SK-N-SH (cell line): ENCODE data around the gene LGALS14. TPM values are rescaled to one million over a fixed set of nuclear protein-coding genes. Genes with fewer than 3 reads are reported as not detected.

Experiments used
- CTCF ChIA-PET: fragments of 300-600, 350-600 bp; formaldehyde crosslinking; extraction: SDS; loops from one replicate; lab custom pipeline; 2021; lab: Yijun Ruan, JAX
- POLR2A ChIA-PET: fragments of 350-600 bp; sonication (Branson Sonifier 250); formaldehyde crosslinking; extraction: SDS; loops from one replicate; lab custom pipeline; 2020; ENCODE audit warnings: antibody characterized with exemption, inconsistent platforms; lab: Yijun Ruan, JAX
- DNase-seq: peaks from one replicate; pipeline ENCODE4 v3.0.0; 2012
- H2AFZ ChIP-seq: fragments of 200-600 bp; sonication (generic); 2 replicates; pipeline ENCODE4 v1.8.1; 2016; ENCODE audit warnings: antibody characterized with exemption, mild to moderate bottlenecking, low read depth
- H3F3A ChIP-seq: fragments of 200-600 bp; sonication (generic); replicated peaks from 2 replicates; pipeline ENCODE3; 2016; ENCODE audit warnings: antibody characterized with exemption, mild to moderate bottlenecking; ENCODE audit not compliant: insufficient read depth
- H3K27ac ChIP-seq, 2 experiments: fragments of 200-500 bp in 1 of 2; fragments of 200-600 bp in 1 of 2; sonication (Bioruptor generic) in 1 of 2; sonication (generic), shearing (Covaris generic) in 1 of 2; 2 replicates each; pipeline versions ENCODE4 v1.5.1 to v1.6.1; 2014 to 2016; ENCODE audit warnings: low read depth in 2 of 2, inconsistent platforms in 1 of 2, low read length in 1 of 2, mild to moderate bottlenecking in 1 of 2, mixed read lengths in 1 of 2
- H3K27me3 ChIP-seq: fragments of 200-600 bp; sonication (generic), shearing (Covaris generic); 2 replicates; pipeline ENCODE4 v1.6.1; 2016; ENCODE audit warnings: mixed run types; ENCODE audit not compliant: insufficient read depth
- H3K36me3 ChIP-seq, 2 experiments: fragments of 200-500 bp in 1 of 2; fragments of 200-600 bp in 1 of 2; sonication (Bioruptor generic) in 1 of 2; sonication (generic) in 1 of 2; replicated peaks in 1 of 2; 2 replicates each; pipeline versions ENCODE3 to v1.5.1; 2014 to 2016; ENCODE audit warnings: low read length in 1 of 2, mild to moderate bottlenecking in 1 of 2; ENCODE audit not compliant: insufficient read depth in 2 of 2, control insufficient read depth in 1 of 2
- H3K4me1 ChIP-seq, 2 experiments: fragments of 200-500 bp in 1 of 2; fragments of 200-600 bp in 1 of 2; sonication (Bioruptor generic) in 1 of 2; sonication (generic), shearing (Covaris generic) in 1 of 2; 2 replicates each; pipeline versions ENCODE4 v1.5.1 to v1.6.1; 2014 to 2016; ENCODE audit warnings: low read depth in 1 of 2, low read length in 1 of 2, mixed run types in 1 of 2; ENCODE audit not compliant: insufficient read depth in 2 of 2, control insufficient read depth in 1 of 2
- H3K4me2 ChIP-seq: fragments of 200-600 bp; sonication (generic), shearing (Covaris generic); 2 replicates; pipeline ENCODE4 v1.6.1; 2017; ENCODE audit warnings: mixed run types
- H3K4me3 ChIP-seq, 2 experiments: fragments of 200-500 bp in 1 of 2; fragments of 200-600 bp in 1 of 2; sonication (Bioruptor generic) in 1 of 2; sonication (generic), shearing (Covaris generic) in 1 of 2; 2 replicates each; pipeline versions ENCODE4 v1.5.1 to v1.8.1; 2014 to 2016; ENCODE audit warnings: low read depth in 2 of 2, inconsistent platforms in 1 of 2, low read length in 1 of 2, mild to moderate bottlenecking in 1 of 2, mixed read lengths in 1 of 2, moderate library complexity in 1 of 2
- H3K79me2 ChIP-seq: fragments of 200-600 bp; sonication (generic); 2 replicates; pipeline ENCODE4 v1.8.1; 2017; ENCODE audit warnings: mild to moderate bottlenecking; ENCODE audit not compliant: insufficient read depth
- H3K9ac ChIP-seq: fragments of 200-600 bp; sonication (generic); 2 replicates; pipeline ENCODE4 v1.6.1; 2017; ENCODE audit warnings: mixed run types
- H3K9me2 ChIP-seq: fragments of 200-600 bp; sonication (generic); 2 replicates; pipeline ENCODE4 v1.6.1; 2017; ENCODE audit warnings: mixed run types
- H3K9me3 ChIP-seq: fragments of 200-600 bp; sonication (generic); 2 replicates; pipeline ENCODE4 v1.6.1; 2017; ENCODE audit warnings: mixed run types, mild to moderate bottlenecking, moderate library complexity
- H4K20me1 ChIP-seq: fragments of 200-600 bp; sonication (generic); 2 replicates; pipeline ENCODE4 v1.6.1; 2017; ENCODE audit warnings: mild to moderate bottlenecking, mixed run types; ENCODE audit not compliant: insufficient read depth
- CHD2 ChIP-seq: fragments of 150-350 bp; IDR thresholded peaks from 2 replicates; pipeline ENCODE4 v1.6.1; 2018; ENCODE audit warnings: low read length; ENCODE audit not compliant: partially characterized antibody
- CTCF ChIP-seq: fragments of 200-600 bp; sonication (generic); IDR thresholded peaks from 2 replicates; pipeline ENCODE4 v1.6.1; 2017; ENCODE audit warnings: antibody characterized with exemption, mild to moderate bottlenecking, moderate library complexity
- ELF1 ChIP-seq: IDR thresholded peaks from 2 replicates; pipeline ENCODE4 v1.4.0; 2012
- EZH2phosphoT487 ChIP-seq: fragments of 200-600 bp; sonication (generic); IDR thresholded peaks from 2 replicates; pipeline ENCODE4 v1.6.1; 2017; ENCODE audit warnings: low read depth, mixed run types, mild to moderate bottlenecking, antibody characterized with exemption, moderate library complexity, borderline replicate concordance
- FOSL2 ChIP-seq: IDR thresholded peaks from 2 replicates; pipeline ENCODE4 v1.4.0; 2012; ENCODE audit warnings: low read depth, mild to moderate bottlenecking, moderate library complexity, borderline replicate concordance
- GABPA ChIP-seq: IDR thresholded peaks from 2 replicates; pipeline ENCODE4 v1.4.0; 2012; ENCODE audit warnings: low read depth, mild to moderate bottlenecking
- JUND ChIP-seq: IDR thresholded peaks from 2 replicates; pipeline ENCODE4 v1.4.0; 2012
- MAX ChIP-seq: IDR thresholded peaks from 2 replicates; pipeline ENCODE4 v1.4.0; 2012; ENCODE audit warnings: low read depth
- MEF2A ChIP-seq: IDR thresholded peaks from 2 replicates; pipeline ENCODE4 v1.4.0; 2012; ENCODE audit warnings: low read depth, borderline replicate concordance
- MXI1 ChIP-seq: IDR thresholded peaks from 2 replicates; pipeline ENCODE4 v1.6.1; 2012; ENCODE audit warnings: mild to moderate bottlenecking, low read depth, low read length, improper control_type of control experiment
- PBX3 ChIP-seq: IDR thresholded peaks from 2 replicates; pipeline ENCODE4; 2012
- POLR2AphosphoS5 ChIP-seq: IDR thresholded peaks from 2 replicates; pipeline ENCODE4 v1.6.1; 2012; ENCODE audit warnings: low read depth, low read length
- RAD21 ChIP-seq: IDR thresholded peaks from 2 replicates; pipeline ENCODE4 v1.6.1; 2012; ENCODE audit warnings: mild to moderate bottlenecking, low read length
- SIN3A ChIP-seq: IDR thresholded peaks from 2 replicates; pipeline ENCODE4 v1.6.1; 2012; ENCODE audit warnings: low read depth, mild to moderate bottlenecking, low read length, moderate library complexity, borderline replicate concordance
- SMC3 ChIP-seq: IDR thresholded peaks from 2 replicates; pipeline ENCODE4 v1.6.1; 2012; ENCODE audit warnings: low read depth, low read length, improper control_type of control experiment
- TAF1 ChIP-seq: IDR thresholded peaks from 2 replicates; pipeline ENCODE4 v1.6.1; 2012; ENCODE audit warnings: low read depth, mild to moderate bottlenecking, low read length, moderate library complexity, borderline replicate concordance
- TCF12 ChIP-seq: IDR thresholded peaks from 2 replicates; pipeline ENCODE4 v1.4.0; 2012
- TEAD4 ChIP-seq: IDR thresholded peaks from 2 replicates; pipeline ENCODE4 v1.4.0; 2012; ENCODE audit warnings: mild to moderate bottlenecking, borderline replicate concordance; ENCODE audit not compliant: insufficient read depth
- USF1 ChIP-seq: IDR thresholded peaks from 2 replicates; pipeline ENCODE4 v1.4.0; 2012; ENCODE audit warnings: low read depth, borderline replicate concordance
- USF2 ChIP-seq: fragments of 150-350 bp; IDR thresholded peaks from 2 replicates; pipeline ENCODE4 v1.6.1; 2017; ENCODE audit warnings: antibody characterized with exemption, low read length, low read depth, borderline replicate concordance
- ZBTB33 ChIP-seq: IDR thresholded peaks from 2 replicates; pipeline ENCODE4 v1.4.0; 2012; ENCODE audit warnings: low read depth, borderline replicate concordance
- WGBS: methylation state at CpG from one replicate; pipeline ENCODE4 v1.1.6; 2017; ENCODE audit warnings: low lambda C conversion rate; 5-methylcytosine and 5-hydroxymethylcytosine counted together
- polyA plus RNA-seq, 3 experiments: library from polyadenylated mRNA; depleted of rRNA; stranded (reverse); fragments of >200 nt; gene quantifications; 2 replicates each; pipeline ENCODE4 v1.2.3, GENCODE V29; 2012

The LGALS14 gene
- polyA plus RNA-seq, 1 of the 3 experiments (the other 2 are of a cell fraction), result not detected

GRCh38 chr19:39659791-39660190, 44.5 kb upstream of the LGALS14 start:
- no peaks in the 10 kb centered on the region for H3K9me3 ChIP-seq
- H3F3A ChIP-seq, result no peaks in the 10 kb centered on the region
- CTCF ChIA-PET, result no interaction called here
- H3K9me2 ChIP-seq, result no peaks in the 10 kb centered on the region
- no peak overlapping the region for H3K4me3 ChIP-seq
- H3K79me2 ChIP-seq, result no peaks in the 10 kb centered on the region
- H3K9ac ChIP-seq, result no peak overlapping the region
- no peak overlapping the region for H3K27ac ChIP-seq
- POLR2A ChIA-PET, result no interaction called here
- no peaks in the 10 kb centered on the region for H3K4me1 ChIP-seq
- DNase-seq, result no peak
- no peaks in the 10 kb centered on the region for H4K20me1 ChIP-seq
- no peak overlapping the region for H3K4me2 ChIP-seq
- TF ChIP-seq JUND, result no peak
- TF ChIP-seq ELF1, result no peak
- TF ChIP-seq EZH2phosphoT487, result no peak
- TF ChIP-seq CHD2, result no peak
- no peak for TF ChIP-seq MXI1
- TF ChIP-seq USF1, result no peak
- no peak for TF ChIP-seq POLR2AphosphoS5
- TF ChIP-seq TAF1, result no peak
- no peak for TF ChIP-seq ZBTB33
- TF ChIP-seq RAD21, result no peak
- TF ChIP-seq FOSL2, result no peak
- TF ChIP-seq TCF12, result no peak
- TF ChIP-seq MAX, result no peak
- TF ChIP-seq MEF2A, result no peak
- TF ChIP-seq USF2, result no peak
- 5% methylated on average over 4 of the region's 4 CpGs for WGBS
- H3K27me3 ChIP-seq, result no peaks in the 10 kb centered on the region; the same call in 1 of the 2 replicates
- no peaks in the 10 kb centered on the region for H3K36me3 ChIP-seq
- no peak overlapping the region for H2AFZ ChIP-seq

GRCh38 chr19:39660661-39661060, 43.6 kb upstream of the LGALS14 start:
- CTCF ChIA-PET, result interaction anchor here (1.0 kb wide), 1 partner anchor 11 kb away, joined by 3 read pairs; no protein-coding TSS in a partner anchor
- Histone ChIP-seq H2AFZ (no peak overlapping the region), H4K20me1 (no peaks in the 10 kb centered on the region), H3K27me3 (no peaks in the 10 kb centered on the region; the same call in 1 of the 2 replicates), H3K4me1 (no peaks in the 10 kb centered on the region), H3F3A (no peaks in the 10 kb centered on the region), H3K9me3 (no peaks in the 10 kb centered on the region), H3K9me2 (no peaks in the 10 kb centered on the region), H3K79me2 (no peaks in the 10 kb centered on the region), H3K27ac (no peak overlapping the region), H3K9ac (no peak overlapping the region), H3K36me3 (no peaks in the 10 kb centered on the region), H3K4me2 (no peak overlapping the region), H3K4me3 (no peak overlapping the region)
- DNase-seq, result no peak
- WGBS, result 8% methylated on average over 4 of the region's 4 CpGs
- POLR2A ChIA-PET, result no interaction called here
- no peak for TF ChIP-seq FOSL2
- no peak for TF ChIP-seq EZH2phosphoT487
- no peak for TF ChIP-seq PBX3
- no peak for TF ChIP-seq CTCF
- no peak for TF ChIP-seq USF1
- TF ChIP-seq SIN3A, result no peak
- TF ChIP-seq GABPA, result no peak
- no peak for TF ChIP-seq TEAD4
- TF ChIP-seq SMC3, result no peak
- no peak for TF ChIP-seq TAF1
